ENCODE measurements around the gene OSM.

GRCh38 chr22:30267382-30268302 is 991 bp upstream of the OSM start:
- TF ChIP-seq CTCF (IDR thresholded peaks at IDR 0.05; ENCODE audit: low read depth, low read length) (no peak), EZH2phosphoT487 (IDR thresholded peaks at IDR 0.05; ENCODE audit: low read depth) (no peak)

Data from OCI-LY3 (cell line).